ENCODE results near the gene CD33. TPM values are rescaled to one million over a fixed set of nuclear protein-coding genes. Genes with fewer than 3 reads are reported as not detected.

The CD33 gene
- total RNA-seq, 1 experiment from 2014 or later, result 0.31 TPM

DNA sequence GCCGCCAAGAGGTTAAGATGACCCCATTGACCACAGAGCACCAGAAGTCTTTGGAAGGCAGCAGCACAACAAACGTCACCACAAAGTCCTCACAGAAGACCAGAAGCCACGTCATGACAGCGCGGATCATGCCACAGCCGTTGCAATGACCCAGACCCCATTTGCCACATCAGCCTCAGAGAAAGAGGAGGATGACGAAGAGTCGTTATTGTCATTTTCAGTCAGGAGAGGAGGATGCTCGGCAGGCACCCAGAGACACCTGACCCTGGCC is 29.6 kb upstream of the CD33 start (continued):
- TF ChIP-seq, protein P1, sequence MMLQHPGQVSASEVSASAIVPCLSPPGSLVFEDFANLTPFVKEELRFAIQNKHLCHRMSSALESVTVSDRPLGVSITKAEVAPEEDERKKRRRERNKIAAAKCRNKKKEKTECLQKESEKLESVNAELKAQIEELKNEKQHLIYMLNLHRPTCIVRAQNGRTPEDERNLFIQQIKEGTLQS (CRISPR knock-in tag; conservative IDR thresholded peaks at IDR 0.05), result no peak
- TF ChIP-seq, protein P2, sequence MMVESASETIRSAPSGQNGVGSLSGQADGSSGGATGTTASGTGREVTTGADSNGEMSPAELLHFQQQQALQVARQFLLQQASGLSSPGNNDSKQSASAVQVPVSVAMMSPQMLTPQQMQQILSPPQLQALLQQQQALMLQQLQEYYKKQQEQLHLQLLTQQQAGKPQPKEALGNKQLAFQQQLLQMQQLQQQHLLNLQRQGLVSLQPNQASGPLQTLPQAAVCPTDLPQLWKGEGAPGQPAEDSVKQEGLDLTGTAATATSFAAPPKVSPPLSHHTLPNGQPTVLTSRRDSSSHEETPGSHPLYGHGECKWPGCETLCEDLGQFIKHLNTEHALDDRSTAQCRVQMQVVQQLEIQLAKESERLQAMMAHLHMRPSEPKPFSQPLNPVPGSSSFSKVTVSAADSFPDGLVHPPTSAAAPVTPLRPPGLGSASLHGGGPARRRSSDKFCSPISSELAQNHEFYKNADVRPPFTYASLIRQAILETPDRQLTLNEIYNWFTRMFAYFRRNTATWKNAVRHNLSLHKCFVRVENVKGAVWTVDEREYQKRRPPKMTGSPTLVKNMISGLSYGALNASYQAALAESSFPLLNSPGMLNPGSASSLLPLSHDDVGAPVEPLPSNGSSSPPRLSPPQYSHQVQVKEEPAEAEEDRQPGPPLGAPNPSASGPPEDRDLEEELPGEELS (CRISPR knock-in tag; IDR thresholded peaks at IDR 0.05), result no peak
- TF ChIP-seq TEAD1 (CRISPR knock-in tag; IDR thresholded peaks at IDR 0.05) (no peak), ETV6 (CRISPR knock-in tag; IDR thresholded peaks at IDR 0.05) (no peak), ZNF671 (CRISPR knock-in tag; IDR thresholded peaks at IDR 0.05) (no peak), KAT7 (CRISPR knock-in tag; IDR thresholded peaks at IDR 0.05; ENCODE audit: borderline replicate concordance) (no peak), SMAD4 (CRISPR knock-in tag; IDR thresholded peaks at IDR 0.05) (no peak), NR2C2 (CRISPR knock-in tag; IDR thresholded peaks at IDR 0.05) (no peak), ZNF396 (CRISPR knock-in tag; IDR thresholded peaks at IDR 0.05; ENCODE audit: borderline replicate concordance) (no peak), ZNF138 (CRISPR knock-in tag; conservative IDR thresholded peaks at IDR 0.05) (no peak), MYBL2 (CRISPR knock-in tag; IDR thresholded peaks at IDR 0.05) (no peak), ZNF317 (CRISPR knock-in tag; IDR thresholded peaks at IDR 0.05; ENCODE audit: borderline replicate concordance, low read depth) (no peak)
- TF ChIP-seq, protein P3, sequence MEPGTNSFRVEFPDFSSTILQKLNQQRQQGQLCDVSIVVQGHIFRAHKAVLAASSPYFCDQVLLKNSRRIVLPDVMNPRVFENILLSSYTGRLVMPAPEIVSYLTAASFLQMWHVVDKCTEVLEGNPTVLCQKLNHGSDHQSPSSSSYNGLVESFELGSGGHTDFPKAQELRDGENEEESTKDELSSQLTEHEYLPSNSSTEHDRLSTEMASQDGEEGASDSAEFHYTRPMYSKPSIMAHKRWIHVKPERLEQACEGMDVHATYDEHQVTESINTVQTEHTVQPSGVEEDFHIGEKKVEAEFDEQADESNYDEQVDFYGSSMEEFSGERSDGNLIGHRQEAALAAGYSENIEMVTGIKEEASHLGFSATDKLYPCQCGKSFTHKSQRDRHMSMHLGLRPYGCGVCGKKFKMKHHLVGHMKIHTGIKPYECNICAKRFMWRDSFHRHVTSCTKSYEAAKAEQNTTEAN (CRISPR knock-in tag; IDR thresholded peaks at IDR 0.05), result no peak
- TF ChIP-seq, protein P4, sequence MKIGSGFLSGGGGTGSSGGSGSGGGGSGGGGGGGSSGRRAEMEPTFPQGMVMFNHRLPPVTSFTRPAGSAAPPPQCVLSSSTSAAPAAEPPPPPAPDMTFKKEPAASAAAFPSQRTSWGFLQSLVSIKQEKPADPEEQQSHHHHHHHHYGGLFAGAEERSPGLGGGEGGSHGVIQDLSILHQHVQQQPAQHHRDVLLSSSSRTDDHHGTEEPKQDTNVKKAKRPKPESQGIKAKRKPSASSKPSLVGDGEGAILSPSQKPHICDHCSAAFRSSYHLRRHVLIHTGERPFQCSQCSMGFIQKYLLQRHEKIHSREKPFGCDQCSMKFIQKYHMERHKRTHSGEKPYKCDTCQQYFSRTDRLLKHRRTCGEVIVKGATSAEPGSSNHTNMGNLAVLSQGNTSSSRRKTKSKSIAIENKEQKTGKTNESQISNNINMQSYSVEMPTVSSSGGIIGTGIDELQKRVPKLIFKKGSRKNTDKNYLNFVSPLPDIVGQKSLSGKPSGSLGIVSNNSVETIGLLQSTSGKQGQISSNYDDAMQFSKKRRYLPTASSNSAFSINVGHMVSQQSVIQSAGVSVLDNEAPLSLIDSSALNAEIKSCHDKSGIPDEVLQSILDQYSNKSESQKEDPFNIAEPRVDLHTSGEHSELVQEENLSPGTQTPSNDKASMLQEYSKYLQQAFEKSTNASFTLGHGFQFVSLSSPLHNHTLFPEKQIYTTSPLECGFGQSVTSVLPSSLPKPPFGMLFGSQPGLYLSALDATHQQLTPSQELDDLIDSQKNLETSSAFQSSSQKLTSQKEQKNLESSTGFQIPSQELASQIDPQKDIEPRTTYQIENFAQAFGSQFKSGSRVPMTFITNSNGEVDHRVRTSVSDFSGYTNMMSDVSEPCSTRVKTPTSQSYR (CRISPR knock-in tag; IDR thresholded peaks at IDR 0.05), result no peak
- TF ChIP-seq, protein P5, sequence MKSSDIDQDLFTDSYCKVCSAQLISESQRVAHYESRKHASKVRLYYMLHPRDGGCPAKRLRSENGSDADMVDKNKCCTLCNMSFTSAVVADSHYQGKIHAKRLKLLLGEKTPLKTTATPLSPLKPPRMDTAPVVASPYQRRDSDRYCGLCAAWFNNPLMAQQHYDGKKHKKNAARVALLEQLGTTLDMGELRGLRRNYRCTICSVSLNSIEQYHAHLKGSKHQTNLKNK (CRISPR knock-in tag; IDR thresholded peaks at IDR 0.05), result no peak
- TF ChIP-seq, protein P6, sequence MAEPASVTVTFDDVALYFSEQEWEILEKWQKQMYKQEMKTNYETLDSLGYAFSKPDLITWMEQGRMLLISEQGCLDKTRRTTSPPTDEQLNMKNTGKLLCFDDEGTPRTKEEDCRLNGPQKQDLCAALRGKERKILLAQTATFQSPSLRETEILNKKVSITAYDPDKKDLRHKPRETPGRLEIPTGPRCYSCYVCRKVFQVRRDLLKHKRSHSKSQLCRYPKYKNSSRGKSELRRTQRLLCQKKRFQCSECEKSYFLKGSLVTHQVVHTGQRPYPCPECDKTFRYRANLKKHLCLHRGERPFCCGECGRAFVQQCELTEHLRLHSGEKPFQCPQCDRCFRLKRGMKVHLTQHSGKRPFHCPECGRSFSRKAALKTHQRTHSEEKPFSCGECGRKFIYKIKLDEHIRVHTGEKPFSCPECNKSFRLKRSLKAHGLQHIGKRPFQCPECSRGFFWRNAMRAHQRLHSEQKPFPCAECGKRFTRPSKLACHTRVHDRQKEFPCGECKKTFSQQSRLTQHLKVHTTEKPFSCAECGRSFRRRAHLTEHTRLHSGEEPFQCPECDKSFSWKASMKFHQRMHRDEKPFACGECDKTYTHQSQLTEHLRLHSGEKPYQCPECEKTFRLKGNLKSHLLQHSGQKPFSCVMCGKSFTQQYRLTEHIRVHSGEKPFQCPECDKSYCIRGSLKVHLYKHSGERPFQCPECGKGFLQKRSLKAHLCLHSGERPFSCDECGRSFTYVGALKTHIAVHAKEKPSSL (CRISPR knock-in tag; conservative IDR thresholded peaks at IDR 0.05), result no peak

DNA sequence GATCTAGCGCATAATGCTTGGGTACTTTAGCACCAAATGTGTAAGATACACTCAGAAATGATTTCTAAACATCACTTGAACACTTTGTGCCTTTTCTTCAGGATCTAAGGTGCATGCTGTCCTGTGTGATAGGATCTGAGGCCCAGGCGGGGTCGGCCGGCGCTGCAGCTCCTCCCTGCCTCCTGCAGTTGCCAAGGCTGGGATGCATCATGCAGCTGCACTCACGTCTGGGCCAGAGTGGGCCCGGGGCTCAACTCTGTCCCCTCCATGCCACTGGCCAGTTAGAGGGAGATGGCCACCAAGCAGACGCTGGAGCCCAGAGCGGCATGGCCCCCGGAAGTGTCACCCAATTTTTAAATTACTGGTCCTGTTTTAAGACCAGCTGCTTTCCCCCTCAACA is 29.3 kb upstream of the CD33 start:
- Mint-ChIP-seq H3K36me3 (no peaks in the 10 kb centered on the region), H3K4me3 (no peak overlapping the region), H3K27ac (no peak overlapping the region), H3K27me3 (ENCODE audit: low read depth) (peaks cover 14% of the 10 kb centered on the region), H3K9me3 (peaks cover 11% of the 10 kb centered on the region), H3K4me1 (no peaks in the 10 kb centered on the region)
- ChIA-PET CTCF (no interaction called here), POLR2A (no interaction called here)
- ATAC-seq (no peak), DNase-seq (ENCODE audit: low spot score) (no peak)
- TF ChIP-seq, protein P3 (CRISPR knock-in tag; IDR thresholded peaks at IDR 0.05), result no peak
- TF ChIP-seq CREB1 (CRISPR knock-in tag; IDR thresholded peaks at IDR 0.05) (no peak), FOXP1 (CRISPR knock-in tag; IDR thresholded peaks at IDR 0.05; ENCODE audit: borderline replicate concordance) (no peak), RORB (CRISPR knock-in tag; IDR thresholded peaks at IDR 0.05) (no peak), ZBTB21 (CRISPR knock-in tag; IDR thresholded peaks at IDR 0.05; ENCODE audit: borderline replicate concordance) (no peak)
- TF ChIP-seq, protein P7, sequence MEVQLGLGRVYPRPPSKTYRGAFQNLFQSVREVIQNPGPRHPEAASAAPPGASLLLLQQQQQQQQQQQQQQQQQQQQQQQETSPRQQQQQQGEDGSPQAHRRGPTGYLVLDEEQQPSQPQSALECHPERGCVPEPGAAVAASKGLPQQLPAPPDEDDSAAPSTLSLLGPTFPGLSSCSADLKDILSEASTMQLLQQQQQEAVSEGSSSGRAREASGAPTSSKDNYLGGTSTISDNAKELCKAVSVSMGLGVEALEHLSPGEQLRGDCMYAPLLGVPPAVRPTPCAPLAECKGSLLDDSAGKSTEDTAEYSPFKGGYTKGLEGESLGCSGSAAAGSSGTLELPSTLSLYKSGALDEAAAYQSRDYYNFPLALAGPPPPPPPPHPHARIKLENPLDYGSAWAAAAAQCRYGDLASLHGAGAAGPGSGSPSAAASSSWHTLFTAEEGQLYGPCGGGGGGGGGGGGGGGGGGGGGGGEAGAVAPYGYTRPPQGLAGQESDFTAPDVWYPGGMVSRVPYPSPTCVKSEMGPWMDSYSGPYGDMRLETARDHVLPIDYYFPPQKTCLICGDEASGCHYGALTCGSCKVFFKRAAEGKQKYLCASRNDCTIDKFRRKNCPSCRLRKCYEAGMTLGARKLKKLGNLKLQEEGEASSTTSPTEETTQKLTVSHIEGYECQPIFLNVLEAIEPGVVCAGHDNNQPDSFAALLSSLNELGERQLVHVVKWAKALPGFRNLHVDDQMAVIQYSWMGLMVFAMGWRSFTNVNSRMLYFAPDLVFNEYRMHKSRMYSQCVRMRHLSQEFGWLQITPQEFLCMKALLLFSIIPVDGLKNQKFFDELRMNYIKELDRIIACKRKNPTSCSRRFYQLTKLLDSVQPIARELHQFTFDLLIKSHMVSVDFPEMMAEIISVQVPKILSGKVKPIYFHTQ (CRISPR knock-in tag; IDR thresholded peaks at IDR 0.05), result no peak
- TF ChIP-seq, protein P4 (CRISPR knock-in tag; IDR thresholded peaks at IDR 0.05), result no peak
